HCT116 (cell line): Measurements from ENCODE around the gene FRRS1.

Source experiments
- CTCF ChIP-seq, 3 experiments: fragments of 200-600 bp in 1 of 3; sonication (generic) in 1 of 3; IDR thresholded peaks in 2 of 3; conservative IDR thresholded peaks in 1 of 3; 2 replicates each; pipeline ENCODE4 v1.5.1; 2012 to 2017; ENCODE audit warnings: low read depth in 2 of 3, low read length in 2 of 3, antibody characterized with exemption in 1 of 3, borderline replicate concordance in 1 of 3, control low read depth in 1 of 3, mild to moderate bottlenecking in 1 of 3, mixed read lengths in 1 of 3, mixed run types in 1 of 3, moderate library complexity in 1 of 3; ENCODE audit not compliant: insufficient read depth in 1 of 3
- RAD21 ChIP-seq: IDR thresholded peaks from 2 replicates; pipeline ENCODE4 v1.6.1; 2012; ENCODE audit warnings: low read depth, mild to moderate bottlenecking

- TF ChIP-seq CTCF (IDR thresholded peaks at IDR 0.05 in 2 of 3, conservative IDR thresholded peaks at IDR 0.05 in 1 of 3; ENCODE audit: borderline replicate concordance in 1 of 3, insufficient read depth in 1 of 3, low read depth in 2 of 3, low read length in 2 of 3): no peak
- no peak for TF ChIP-seq RAD21
Measured at GRCh38 chr1:99696616-99697015, 69.8 kb downstream of the FRRS1 start.
